Naive thymus-derived CD4-positive, alpha-beta T cell (primary cell): ENCODE data around the gene CZIB. TPM values are rescaled to one million over a fixed set of nuclear protein-coding genes. Genes with fewer than 3 reads are reported as not detected.

ENCODE experiments used
- ATAC-seq: fragments of 150-1000 bp; cut with Tn5 transposase; 2 replicates; pipeline ENCODE4 v1.10.0; 2021; ENCODE audit warnings: mild to moderate bottlenecking, moderate library complexity
- CTCF ChIA-PET: fragments of 350-600 bp; sonication (Branson Sonifier 250); formaldehyde crosslinking; loops from one replicate; lab custom pipeline; 2021; ENCODE audit warnings: antibody characterized with exemption; lab: Charles Lee
- POLR2A ChIA-PET: fragments of 350-600 bp; sonication (Branson Sonifier 250); formaldehyde crosslinking; loops from one replicate; lab custom pipeline; 2021; ENCODE audit warnings: antibody characterized with exemption, inconsistent platforms; lab: Charles Lee
- DNase-seq, 9 donors: peaks; one replicate each; pipeline versions ENCODE4 v3.0.0 to v3.0.0-alpha.2; 2020 to 2022; ENCODE audit warnings: mixed read lengths in 1 of 9
- H3K27ac ChIP-seq: one replicate; pipeline ENCODE4 v1.7.0; 2013; ENCODE audit warnings: mild to moderate bottlenecking, low read depth, low read length, moderate library complexity
- H3K27me3 ChIP-seq, 2 donors: one replicate each; pipeline ENCODE4 v1.7.0; 2013; ENCODE audit warnings: low read length in 2 of 2, mild to moderate bottlenecking in 2 of 2, moderate library complexity in 2 of 2; ENCODE audit not compliant: control insufficient read depth in 2 of 2, insufficient read depth in 2 of 2
- H3K36me3 ChIP-seq, 3 experiments: 1 replicate in 2 of 3; 2 replicates in 1 of 3; pipeline ENCODE4 v1.7.0; 2013; ENCODE audit warnings: low read length in 3 of 3, mild to moderate bottlenecking in 3 of 3, moderate library complexity in 1 of 3; ENCODE audit not compliant: insufficient read depth in 3 of 3, control insufficient read depth in 2 of 3
- H3K4me1 ChIP-seq, 2 donors: one replicate each; pipeline ENCODE4 v1.7.0; 2013; ENCODE audit warnings: low read length in 2 of 2, mild to moderate bottlenecking in 2 of 2, moderate library complexity in 1 of 2; ENCODE audit not compliant: control insufficient read depth in 2 of 2, insufficient read depth in 2 of 2
- H3K4me3 ChIP-seq: 2 replicates; pipeline ENCODE4 v1.7.0; 2013; ENCODE audit warnings: mild to moderate bottlenecking, low read length
- H3K9me3 ChIP-seq, 3 experiments: 1 replicate in 2 of 3; 2 replicates in 1 of 3; pipeline ENCODE4 v1.7.0; 2013; ENCODE audit warnings: low read length in 3 of 3; ENCODE audit not compliant: control insufficient read depth in 2 of 3
- H3K27ac Mint-ChIP-seq, 9 donors: one replicate each; pipeline ENCODE4 v1.8.0; 2020 to 2022; ENCODE audit warnings: mixed read lengths in 9 of 9, mild to moderate bottlenecking in 8 of 9, moderate library complexity in 5 of 9, inconsistent platforms in 2 of 9
- H3K27me3 Mint-ChIP-seq, 5 donors: one replicate each; pipeline ENCODE4 v1.8.0; 2021 to 2022; ENCODE audit warnings: mixed read lengths in 5 of 5, mild to moderate bottlenecking in 1 of 5
- H3K36me3 Mint-ChIP-seq, 5 donors: one replicate each; pipeline ENCODE4 v1.8.0; 2020 to 2022; ENCODE audit warnings: mixed read lengths in 5 of 5, mild to moderate bottlenecking in 3 of 5, inconsistent platforms in 1 of 5
- H3K4me1 Mint-ChIP-seq, 7 donors: one replicate each; pipeline ENCODE4 v1.8.0; 2020 to 2022; ENCODE audit warnings: mixed read lengths in 7 of 7, mild to moderate bottlenecking in 3 of 7, inconsistent platforms in 1 of 7
- H3K4me3 Mint-ChIP-seq, 10 donors: one replicate each; pipeline ENCODE4 v1.8.0; 2020 to 2022; ENCODE audit warnings: mild to moderate bottlenecking in 10 of 10, mixed read lengths in 10 of 10, moderate library complexity in 6 of 10, inconsistent platforms in 2 of 10
- H3K9me3 Mint-ChIP-seq, 11 donors: one replicate each; pipeline ENCODE4 v1.8.0; 2020 to 2022; ENCODE audit warnings: mixed read lengths in 11 of 11, mild to moderate bottlenecking in 4 of 11, inconsistent platforms in 1 of 11, moderate library complexity in 1 of 11
- intact Hi-C, 2 donors: fragments of 100-400 bp; cut with micrococcal nuclease; formaldehyde crosslinking; loops; one replicate each; pipeline ENCODE4 v1.15.1; 2023
- polyA plus RNA-seq, 2 donors: library from polyadenylated mRNA; unstranded; fragments of 300-500 nt; fragmentation: Illumina TruSeq; gene quantifications; one replicate each; pipeline ENCODE4 v1.2.3, GENCODE V29; 2021
- total RNA-seq, 6 experiments: library from RNA in 5 of 6; stranded (reverse) in 5 of 6; gene quantifications; 1 replicate in 5 of 6; 2 replicates in 1 of 6; pipeline ENCODE4 v1.2.3 and lab custom pipeline; 2021 to 2026

Gene CZIB
- total and polyA plus RNA-seq, 7 experiments from 2014 or later, result 41.9 to 94.9 (median 77.5) TPM

DNA sequence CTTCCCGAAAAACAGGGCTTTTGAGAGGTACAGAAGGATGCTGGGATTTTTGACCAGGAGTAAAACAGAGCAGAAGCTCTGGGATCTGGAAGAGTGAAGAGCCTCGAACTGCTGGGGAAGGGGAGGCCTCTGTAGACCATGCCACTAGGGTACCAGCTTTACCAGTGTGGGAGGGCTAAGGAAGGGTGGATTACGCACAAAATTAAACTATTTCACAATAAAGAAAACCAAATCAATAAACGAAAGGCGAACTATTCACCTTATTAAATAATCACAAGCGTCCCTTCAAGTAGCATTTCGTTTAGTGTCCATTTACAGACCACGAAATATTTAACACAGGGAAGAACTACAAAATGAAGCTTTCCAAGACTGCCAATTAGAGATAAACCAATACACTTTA is 723 bp downstream of the CZIB start:
- ATAC-seq (no peak), DNase-seq (no peak)
- ChIA-PET CTCF (interaction anchor here (0.7 kb wide), 1 partner anchor 17 kb away, joined by 3 read pairs; no protein-coding TSS in a partner anchor), POLR2A (interaction anchor here (1.0 to 4.4 kb wide), 6 partner anchors 9 to 1490 kb away, joined by 3 to 42 read pairs (median 4); partner anchors contain the start of genes CPT2 and MAGOH)
- Histone ChIP-seq H3K4me3 (peak overlapping the region; percentile 80), H3K27ac (peak overlapping the region; percentile 99), H3K36me3 (peaks cover 5 to 39% (median 6%) of the 10 kb centered on the region in 3 experiments), H3K9me3 (no peaks in the 10 kb centered on the region), H3K27me3 (no peaks in the 10 kb centered on the region), H3K4me1 (peaks cover 15% of the 10 kb centered on the region in 2 donors)
- H3K9me3 Mint-ChIP-seq, result peaks cover 0 to 6% (median 0%) of the 10 kb centered on the region in 11 donors
- H3K36me3 Mint-ChIP-seq, result peaks cover 0 to 12% (median 4%) of the 10 kb centered on the region in 5 donors
- H3K27ac Mint-ChIP-seq, result peak overlapping the region; percentile 91 to 98 (median 96)
- peaks cover 15 to 31% (median 26%) of the 10 kb centered on the region in 7 donors for H3K4me1 Mint-ChIP-seq
- H3K4me3 Mint-ChIP-seq, result peak overlapping the region; percentile 83 to 94 (median 92)
- intact Hi-C loops, result loop anchor here (1.0 to 10.0 kb wide), 9 partner anchors 19 to 1998 kb away; partner anchors contain the start of genes BTF3L4 (in 2 of the 2), CPT2 (in 2 of the 2), MAGOH (in 2 of the 2) and TXNDC12 (in 2 of the 2)
- H3K27me3 Mint-ChIP-seq, result no peaks in the 10 kb centered on the region

DNA sequence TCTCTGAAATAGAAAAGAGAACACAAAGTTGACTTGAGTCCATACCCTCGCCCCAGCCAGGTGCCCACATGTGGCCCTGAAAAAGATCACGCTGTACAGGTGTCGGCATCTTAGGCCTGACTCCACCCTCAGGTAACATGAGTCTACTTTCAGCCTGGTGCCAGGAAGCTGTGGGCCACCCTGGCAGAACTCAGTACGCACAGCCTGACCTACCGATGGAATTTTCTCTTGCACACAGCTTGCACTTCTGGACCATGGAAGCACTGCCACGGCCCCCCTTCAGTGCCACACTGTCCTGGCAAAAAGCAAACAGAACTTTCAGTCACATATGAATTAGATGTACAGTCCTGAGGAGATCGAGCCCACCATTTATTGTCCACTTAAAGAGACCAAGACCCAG is 2.2 kb downstream of the CZIB start:
- no peaks in the 10 kb centered on the region for H3K27me3 ChIP-seq
- peaks cover 0 to 6% (median 0%) of the 10 kb centered on the region in 11 donors for H3K9me3 Mint-ChIP-seq
- peak overlapping the region; percentile 17 for H3K27ac ChIP-seq
- no peaks in the 10 kb centered on the region for H3K9me3 ChIP-seq
- H3K27ac Mint-ChIP-seq, result peak overlapping the region in 8 of 9 donors; percentile 55 to 98 (median 84)
- peaks cover 10 to 54% (median 10%) of the 10 kb centered on the region in 3 experiments for H3K36me3 ChIP-seq
- H3K4me3 ChIP-seq, result no peak overlapping the region
- H3K4me3 Mint-ChIP-seq, result peak overlapping the region in 1 of 10 donors; percentile 34
- peaks cover 15% of the 10 kb centered on the region in 2 donors for H3K4me1 ChIP-seq
- peaks cover 0 to 22% (median 4%) of the 10 kb centered on the region in 5 donors for H3K36me3 Mint-ChIP-seq
- no peaks in the 10 kb centered on the region for H3K27me3 Mint-ChIP-seq
- ATAC-seq (no peak), DNase-seq (no peak)
- ChIA-PET POLR2A (no interaction called here), CTCF (no interaction called here)
- intact Hi-C loops, result no loop called here
- H3K4me1 Mint-ChIP-seq, result peaks cover 15 to 31% (median 26%) of the 10 kb centered on the region in 7 donors

DNA sequence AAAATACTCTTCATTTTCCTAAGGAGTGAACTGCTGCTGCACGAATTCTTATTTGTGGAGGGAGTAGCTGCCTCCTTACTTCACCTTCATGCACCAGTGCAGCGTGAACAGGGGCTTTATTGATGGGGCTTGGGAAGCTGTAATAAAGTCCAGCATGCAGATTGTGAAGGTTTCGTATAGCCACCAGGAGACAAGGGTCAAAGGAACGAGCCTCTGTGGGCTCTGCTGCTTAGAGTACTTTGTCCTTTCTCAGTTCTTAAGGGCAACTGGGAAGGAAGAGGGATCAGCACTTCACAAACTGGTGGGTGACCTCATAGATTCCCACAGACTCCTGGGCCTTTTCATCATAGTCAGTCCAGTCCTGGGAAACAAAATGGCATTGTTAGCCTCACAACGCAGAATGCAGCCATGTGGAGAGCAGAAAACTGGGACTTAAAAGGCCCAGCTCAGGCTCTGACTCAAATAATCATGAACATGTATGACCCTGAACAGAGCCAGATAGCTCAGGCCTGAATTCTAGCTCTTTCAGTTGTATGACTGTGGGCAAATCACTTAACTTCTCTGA is 6.0 kb downstream of the CZIB start:
- H3K27ac Mint-ChIP-seq, result no peak overlapping the region
- ChIA-PET POLR2A (interaction anchor here (0.6 to 1.1 kb wide), 3 partner anchors 13 to 18 kb away, joined by 3 to 4 read pairs (median 3); no protein-coding TSS in a partner anchor), CTCF (interaction anchor here (0.6 kb wide), 1 partner anchor 35 kb away, joined by 5 read pairs; no protein-coding TSS in a partner anchor)
- peaks cover 0 to 1% (median 0%) of the 10 kb centered on the region in 11 donors for H3K9me3 Mint-ChIP-seq
- H3K27me3 Mint-ChIP-seq, result no peaks in the 10 kb centered on the region
- Histone ChIP-seq H3K36me3 (peaks cover 17 to 82% (median 25%) of the 10 kb centered on the region in 3 experiments), H3K27ac (no peak overlapping the region), H3K27me3 (no peaks in the 10 kb centered on the region), H3K9me3 (no peaks in the 10 kb centered on the region), H3K4me1 (peaks cover 3 to 4% of the 10 kb centered on the region in 2 donors), H3K4me3 (no peak overlapping the region)
- peaks cover 5 to 17% (median 10%) of the 10 kb centered on the region in 7 donors for H3K4me1 Mint-ChIP-seq
- peaks cover 0 to 48% (median 16%) of the 10 kb centered on the region in 5 donors for H3K36me3 Mint-ChIP-seq
- DNase-seq (no peak), ATAC-seq (no peak)
- intact Hi-C loops, result no loop called here
- no peak overlapping the region for H3K4me3 Mint-ChIP-seq

DNA sequence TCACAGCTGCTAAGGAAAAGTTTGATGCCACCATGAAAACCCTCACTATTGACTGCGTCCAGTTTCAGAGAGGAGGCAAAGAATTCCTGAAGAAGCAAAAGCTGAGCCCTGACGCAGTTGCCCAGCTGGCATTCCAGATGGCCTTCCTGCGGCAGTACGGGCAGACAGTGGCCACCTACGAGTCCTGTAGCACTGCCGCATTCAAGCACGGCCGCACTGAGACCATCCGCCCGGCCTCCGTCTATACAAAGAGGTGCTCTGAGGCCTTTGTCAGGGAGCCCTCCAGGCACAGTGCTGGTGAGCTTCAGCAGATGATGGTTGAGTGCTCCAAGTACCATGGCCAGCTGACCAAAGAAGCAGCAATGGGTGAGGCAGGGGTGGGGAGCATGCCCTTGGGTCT is 9.5 kb downstream of the CZIB start:
- H3K9me3 ChIP-seq, result peaks cover 0 to 12% (median 3%) of the 10 kb centered on the region in 3 experiments
- POLR2A ChIA-PET, result no interaction called here
- CTCF ChIA-PET, result interaction anchor here (0.6 kb wide), 1 partner anchor 68 kb away, joined by 3 read pairs; no protein-coding TSS in a partner anchor
- H3K27me3 Mint-ChIP-seq, result no peaks in the 10 kb centered on the region
- intact Hi-C loops, result no loop called here
- no peaks in the 10 kb centered on the region for H3K4me1 ChIP-seq
- DNase-seq, result no peak
- no peak for ATAC-seq
- peaks cover 16 to 66% (median 36%) of the 10 kb centered on the region in 5 donors for H3K36me3 Mint-ChIP-seq
- no peak overlapping the region for H3K4me3 Mint-ChIP-seq
- no peak overlapping the region for H3K27ac ChIP-seq
- no peak overlapping the region for H3K27ac Mint-ChIP-seq
- H3K27me3 ChIP-seq, result no peaks in the 10 kb centered on the region
- H3K36me3 ChIP-seq, result peaks cover 25 to 89% (median 25%) of the 10 kb centered on the region in 3 experiments
- H3K9me3 Mint-ChIP-seq, result peaks cover 2 to 13% (median 8%) of the 10 kb centered on the region in 11 donors
- no peak overlapping the region for H3K4me3 ChIP-seq
- H3K4me1 Mint-ChIP-seq, result peaks cover 0 to 13% (median 7%) of the 10 kb centered on the region in 7 donors

DNA sequence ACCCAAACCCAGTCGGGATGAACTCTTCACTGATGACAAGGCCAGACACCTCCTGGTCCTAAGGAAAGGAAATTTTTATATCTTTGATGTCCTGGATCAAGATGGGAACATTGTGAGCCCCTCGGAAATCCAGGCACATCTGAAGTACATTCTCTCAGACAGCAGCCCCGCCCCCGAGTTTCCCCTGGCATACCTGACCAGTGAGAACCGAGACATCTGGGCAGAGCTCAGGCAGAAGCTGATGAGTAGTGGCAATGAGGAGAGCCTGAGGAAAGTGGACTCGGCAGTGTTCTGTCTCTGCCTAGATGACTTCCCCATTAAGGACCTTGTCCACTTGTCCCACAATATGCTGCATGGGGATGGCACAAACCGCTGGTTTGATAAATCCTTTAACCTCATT is 10.1 kb downstream of the CZIB start:
- DNase-seq (no peak), ATAC-seq (no peak)
- Mint-ChIP-seq H3K9me3 (peaks cover 2 to 15% (median 9%) of the 10 kb centered on the region in 11 donors), H3K4me3 (no peak overlapping the region), H3K36me3 (peaks cover 17 to 70% (median 35%) of the 10 kb centered on the region in 5 donors), H3K4me1 (peaks cover 0 to 13% (median 7%) of the 10 kb centered on the region in 7 donors), H3K27me3 (no peaks in the 10 kb centered on the region), H3K27ac (no peak overlapping the region)
- Histone ChIP-seq H3K27ac (no peak overlapping the region), H3K4me3 (no peak overlapping the region), H3K4me1 (no peaks in the 10 kb centered on the region), H3K9me3 (peaks cover 0 to 16% (median 3%) of the 10 kb centered on the region in 3 experiments), H3K36me3 (peaks cover 22 to 87% (median 22%) of the 10 kb centered on the region in 3 experiments), H3K27me3 (no peaks in the 10 kb centered on the region)
- ChIA-PET CTCF (no interaction called here), POLR2A (no interaction called here)
- intact Hi-C loops, result no loop called here

DNA sequence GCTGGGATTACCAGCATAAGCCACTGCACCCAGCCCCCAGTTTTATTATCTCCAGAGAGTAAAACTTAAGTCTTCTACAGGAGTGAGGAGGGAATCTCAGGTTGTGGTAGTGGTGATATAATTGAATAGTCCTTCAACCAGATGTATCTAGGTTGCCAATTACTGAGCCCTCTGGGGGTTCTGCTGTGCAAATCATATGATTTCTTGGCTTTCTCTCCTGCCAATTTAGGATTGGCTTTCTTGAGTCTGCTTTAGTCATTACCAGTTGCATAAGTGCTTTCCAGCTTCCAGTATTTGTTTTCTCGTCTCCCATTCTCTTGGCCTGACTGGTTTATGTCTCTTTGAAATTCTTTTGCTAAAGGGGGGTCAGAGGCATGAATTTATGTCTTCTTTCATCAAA is 12.7 kb downstream of the CZIB start:
- Mint-ChIP-seq H3K4me1 (peaks cover 0 to 31% (median 28%) of the 10 kb centered on the region in 7 donors), H3K4me3 (no peak overlapping the region), H3K27ac (peak overlapping the region in 1 of 9 donors; percentile 6), H3K9me3 (peaks cover 5 to 27% (median 16%) of the 10 kb centered on the region in 11 donors), H3K27me3 (no peaks in the 10 kb centered on the region), H3K36me3 (peaks cover 41 to 83% (median 60%) of the 10 kb centered on the region in 5 donors)
- ChIA-PET CTCF (no interaction called here), POLR2A (no interaction called here)
- no peaks in the 10 kb centered on the region for H3K27me3 ChIP-seq
- H3K27ac ChIP-seq, result no peak overlapping the region
- peaks cover 0 to 16% (median 3%) of the 10 kb centered on the region in 3 experiments for H3K9me3 ChIP-seq
- H3K4me3 ChIP-seq, result no peak overlapping the region
- no peaks in the 10 kb centered on the region for H3K4me1 ChIP-seq
- intact Hi-C loops, result no loop called here
- DNase-seq (no peak), ATAC-seq (no peak)
- H3K36me3 ChIP-seq, result peaks cover 16 to 89% (median 19%) of the 10 kb centered on the region in 3 experiments
